GM23338 (cell line): ENCODE data around the gene IGF1. TPM values are rescaled to one million over a fixed set of nuclear protein-coding genes. Genes with fewer than 3 reads are reported as not detected.

Experiments
- ATAC-seq: fragments of 200-7000 bp; cut with Tn5 transposase; 3 replicates; pipeline ENCODE4 v1.9.1; 2020
- DNase-seq: peaks from one replicate; pipeline ENCODE4 v3.0.0-alpha.2; 2015; ENCODE audit warnings: low spot score
- H2AFZ ChIP-seq: fragments of 200-600 bp; sonication (generic); 2 replicates; pipeline ENCODE4 v1.8.0; 2016; ENCODE audit warnings: antibody characterized with exemption, mild to moderate bottlenecking, moderate library complexity
- H3F3A ChIP-seq: fragments of 200-600 bp; sonication (generic); replicated peaks from 2 replicates; pipeline ENCODE4 v1.8.0; 2017; ENCODE audit warnings: antibody characterized with exemption, mixed run types, low read depth
- H3K27ac ChIP-seq: fragments of 200-600 bp; sonication (generic); 2 replicates; pipeline ENCODE4 v1.6.1; 2016; ENCODE audit warnings: low read depth
- H3K27me3 ChIP-seq: fragments of 200-600 bp; sonication (generic); 2 replicates; pipeline ENCODE4 v1.8.0; 2016; ENCODE audit warnings: mild to moderate bottlenecking, mixed run types, moderate library complexity; ENCODE audit not compliant: insufficient read depth
- H3K36me3 ChIP-seq: fragments of 200-600 bp; sonication (generic); 2 replicates; pipeline ENCODE4 v1.8.0; 2016; ENCODE audit warnings: mild to moderate bottlenecking; ENCODE audit not compliant: insufficient read depth
- H3K4me1 ChIP-seq: fragments of 200-600 bp; sonication (generic); 2 replicates; pipeline ENCODE4 v1.8.0; 2016; ENCODE audit warnings: mild to moderate bottlenecking, moderate library complexity; ENCODE audit not compliant: insufficient read depth
- H3K4me2 ChIP-seq: fragments of 200-600 bp; sonication (generic); 2 replicates; pipeline ENCODE4 v1.7.1; 2017; ENCODE audit warnings: mixed run types
- H3K4me3 ChIP-seq: fragments of 200-600 bp; sonication (generic); 2 replicates; pipeline ENCODE4 v1.6.1; 2016; ENCODE audit warnings: mixed run types
- H3K79me2 ChIP-seq: fragments of 200-600 bp; sonication (generic); replicated peaks from 2 replicates; pipeline ENCODE4 v1.8.0; 2017; ENCODE audit warnings: mild to moderate bottlenecking; ENCODE audit not compliant: insufficient read depth
- H3K9me2 ChIP-seq: fragments of 200-600 bp; sonication (generic); 2 replicates; pipeline ENCODE4 v1.8.0; 2017; ENCODE audit not compliant: insufficient read depth
- H4K20me1 ChIP-seq: fragments of 200-600 bp; sonication (generic); replicated peaks from 2 replicates; pipeline ENCODE4 v1.8.0; 2017; ENCODE audit warnings: mild to moderate bottlenecking; ENCODE audit not compliant: insufficient read depth
- H3K27ac Mint-ChIP-seq: 2 replicates; pipeline ENCODE4 v1.8.0; 2020; ENCODE audit warnings: inconsistent platforms, mild to moderate bottlenecking, moderate library complexity, mixed read lengths
- H3K27me3 Mint-ChIP-seq: 3 replicates; pipeline ENCODE4 v1.8.0; 2022; ENCODE audit warnings: low read depth, mild to moderate bottlenecking, moderate library complexity, mixed read lengths, inconsistent platforms; ENCODE audit not compliant: insufficient read depth, poor library complexity
- H3K36me3 Mint-ChIP-seq: 3 replicates; pipeline ENCODE4 v1.8.0; 2021; ENCODE audit warnings: low read depth, mild to moderate bottlenecking, inconsistent platforms, moderate library complexity, mixed read lengths
- H3K4me1 Mint-ChIP-seq: 3 replicates; pipeline ENCODE4 v1.8.0; 2020; ENCODE audit warnings: mild to moderate bottlenecking, inconsistent platforms, mixed read lengths
- H3K4me3 Mint-ChIP-seq: 3 replicates; pipeline ENCODE4 v1.8.0; 2021; ENCODE audit warnings: moderate library complexity, mild to moderate bottlenecking, inconsistent platforms, mixed read lengths
- H3K9me3 Mint-ChIP-seq: 3 replicates; pipeline ENCODE4 v1.8.0; 2020; ENCODE audit warnings: moderate library complexity, mild to moderate bottlenecking, inconsistent platforms, mixed read lengths
- CREB1 ChIP-seq: fragments of 250-450 bp; sonication (Bioruptor Pico); IDR thresholded peaks from 2 replicates; pipeline ENCODE4 v1.5.0; 2020; ENCODE audit warnings: low read depth, mild to moderate bottlenecking, moderate library complexity
- EZH2 ChIP-seq: fragments of 200-600 bp; sonication (generic); IDR thresholded peaks from one replicate; pipeline ENCODE4 v1.8.0; 2017; ENCODE audit warnings: antibody characterized with exemption, mild to moderate bottlenecking, low read depth; ENCODE audit not compliant: unreplicated experiment
- JUNB ChIP-seq: IDR thresholded peaks from one replicate; pipeline ENCODE4 v1.6.1; 2016; ENCODE audit warnings: antibody characterized with exemption; ENCODE audit not compliant: unreplicated experiment
- REST ChIP-seq: IDR thresholded peaks from one replicate; pipeline ENCODE4 v1.6.1; 2018; ENCODE audit warnings: antibody characterized with exemption; ENCODE audit not compliant: unreplicated experiment
- STAT1 ChIP-seq: IDR thresholded peaks from one replicate; pipeline ENCODE4 v1.6.1; 2016; ENCODE audit warnings: antibody characterized with exemption; ENCODE audit not compliant: unreplicated experiment
- ZNF114 ChIP-seq: fragments of 250-450 bp; sonication (Bioruptor Pico); IDR thresholded peaks from 2 replicates; pipeline ENCODE4 v1.5.0; 2020; ENCODE audit warnings: mild to moderate bottlenecking, moderate library complexity
- polyA plus RNA-seq: library from polyadenylated mRNA; unstranded; fragments of >200 nt; fragmentation: Nextera tagmentation; extraction: Ambion mirVana; gene quantifications from 2 replicates; pipeline ENCODE4 v1.2.1, GENCODE V29; 2016
- total RNA-seq: library from RNA; depleted of rRNA; stranded (reverse); fragments of >200 nt; shearing (Covaris generic); gene quantifications from 2 replicates; pipeline ENCODE4 v1.2.3, GENCODE V29; 2014

Gene IGF1
- total and polyA plus RNA-seq, 2 experiments from 2014 or later = 0.29 TPM; not detected in 1

DNA sequence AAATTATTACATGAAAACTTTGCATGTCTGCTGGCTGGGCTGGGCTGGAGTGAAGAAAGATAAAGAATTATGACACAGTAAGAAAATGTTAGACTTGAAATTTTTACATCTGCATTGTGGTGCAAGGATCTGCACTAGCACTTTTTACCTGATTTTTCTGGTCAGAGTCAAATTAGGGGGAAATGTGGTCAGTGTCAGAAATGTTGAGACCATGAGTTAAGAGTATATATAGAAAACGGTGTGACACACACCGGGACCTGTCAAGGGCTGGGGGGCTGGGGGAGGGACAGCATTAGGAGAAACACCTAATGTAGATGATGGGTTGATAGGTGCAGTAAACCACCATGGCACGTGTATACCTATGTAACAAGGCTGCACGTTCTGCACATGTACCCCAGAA is 90.3 kb downstream of the IGF1 start:
- Mint-ChIP-seq H3K27ac (no peak overlapping the region), H3K9me3 (no peaks in the 10 kb centered on the region), H3K4me1 (peaks cover 3% of the 10 kb centered on the region; the same call in 2 of the 3 replicates), H3K36me3 (no peaks in the 10 kb centered on the region), H3K4me3 (no peak overlapping the region), H3K27me3 (no peaks in the 10 kb centered on the region)
- 0 out of 2 replicates have a peak, but pooled peaks cover 4% of the 10 kb centered on the region for H3K9me2 ChIP-seq
- no peaks in the 10 kb centered on the region for H3K27me3 ChIP-seq
- H3F3A ChIP-seq = no peaks in the 10 kb centered on the region
- TF ChIP-seq REST (no peak), CREB1 (CRISPR knock-in tag) (no peak), EZH2 (no peak), JUNB (no peak), STAT1 (no peak)
- no peak overlapping the region for H3K27ac ChIP-seq
- no peaks in the 10 kb centered on the region for H3K4me1 ChIP-seq
- no peak overlapping the region for H3K4me3 ChIP-seq
- no peak overlapping the region for H2AFZ ChIP-seq
- no peaks in the 10 kb centered on the region for H3K36me3 ChIP-seq
- H3K79me2 ChIP-seq = no peaks in the 10 kb centered on the region
- H4K20me1 ChIP-seq = no peaks in the 10 kb centered on the region
- DNase-seq = no peak
- no peak overlapping the region for H3K4me2 ChIP-seq
- ATAC-seq = no peak

DNA sequence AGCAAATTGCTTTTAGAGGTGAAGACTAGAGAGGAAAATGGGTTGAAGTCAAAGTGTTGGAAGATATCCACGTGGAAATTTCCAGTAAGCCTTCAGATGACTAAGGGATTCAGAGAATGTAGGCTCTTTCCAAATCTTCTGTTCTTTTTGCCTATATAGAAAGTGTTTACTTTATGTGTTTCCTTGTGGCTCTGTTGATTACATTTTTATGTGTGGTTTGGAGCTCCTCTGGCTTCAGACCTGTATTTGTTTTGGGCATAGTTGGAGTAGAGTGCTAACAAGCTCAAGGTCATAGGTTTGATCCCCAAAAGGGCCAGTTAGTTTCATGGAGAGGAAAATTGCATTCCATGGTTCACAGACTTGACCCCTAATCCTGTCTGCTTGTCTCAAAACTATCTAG is 91.9 kb downstream of the IGF1 start:
- Mint-ChIP-seq H3K4me1 (no peaks in the 10 kb centered on the region), H3K9me3 (peaks cover 11% of the 10 kb centered on the region), H3K4me3 (no peak overlapping the region), H3K27me3 (no peaks in the 10 kb centered on the region), H3K27ac (no peak overlapping the region), H3K36me3 (peaks cover 2% of the 10 kb centered on the region; the same call in 1 of the 3 replicates)
- Histone ChIP-seq H3K79me2 (no peaks in the 10 kb centered on the region), H3K9me2 (0 out of 2 replicates have a peak, but pooled peaks cover 4% of the 10 kb centered on the region), H3K4me3 (no peak overlapping the region), H2AFZ (no peak overlapping the region), H3K27ac (no peak overlapping the region), H3F3A (no peaks in the 10 kb centered on the region), H3K36me3 (no peaks in the 10 kb centered on the region), H3K4me1 (no peaks in the 10 kb centered on the region), H3K4me2 (no peak overlapping the region), H4K20me1 (no peaks in the 10 kb centered on the region), H3K27me3 (no peaks in the 10 kb centered on the region)
- no peak for DNase-seq
- TF ChIP-seq ZNF114 (CRISPR knock-in tag) (no peak), REST (no peak)
- ATAC-seq = no peak
